ENCODE data around the gene GPR87.

- TF ChIP-seq CHD1 (IDR thresholded peaks at IDR 0.05; ENCODE audit: low read depth, low read length), result no peak
- TF ChIP-seq CTCF (conservative IDR thresholded peaks at IDR 0.05; ENCODE audit: low read depth, low read length), result no peak
- TF ChIP-seq POLR2A (IDR thresholded peaks at IDR 0.05; ENCODE audit: low read depth, low read length), result no peak
Observed at GRCh38 chr3:151356794-151357462, 40.3 kb upstream of the GPR87 start.

Measured in IMR-90 (cell line).